NB4 (cell line): Measurements from ENCODE around the gene PHF24.

ENCODE experiments used
- DNase-seq: peaks from one replicate; pipeline ENCODE4 v3.0.0; 2010; ENCODE audit warnings: low read depth
- H3K4me3 ChIP-seq: one replicate; pipeline ENCODE4 v1.5.1; 2011; ENCODE audit warnings: mild to moderate bottlenecking, low read depth, low read length, moderate library complexity
- MYC ChIP-seq: IDR thresholded peaks from 2 replicates; pipeline ENCODE4 v1.6.1; 2011; ENCODE audit warnings: low read depth, low read length
- POLR2A ChIP-seq: IDR thresholded peaks from 2 replicates; pipeline ENCODE4 v1.6.1; 2011; ENCODE audit warnings: mild to moderate bottlenecking; ENCODE audit not compliant: insufficient read length; ENCODE audit errors: extremely low read depth
- TF ChIP-seq, protein P1 (sequence below): IDR thresholded peaks from one replicate; pipeline ENCODE4 v1.5.1; 2012; ENCODE audit warnings: low read depth, low read length
- TF ChIP-seq, protein P2 (sequence below): IDR thresholded peaks from 2 replicates; pipeline ENCODE4 v1.6.1; 2011; ENCODE audit warnings: low read depth, low read length

PHF24 gene

DNA sequence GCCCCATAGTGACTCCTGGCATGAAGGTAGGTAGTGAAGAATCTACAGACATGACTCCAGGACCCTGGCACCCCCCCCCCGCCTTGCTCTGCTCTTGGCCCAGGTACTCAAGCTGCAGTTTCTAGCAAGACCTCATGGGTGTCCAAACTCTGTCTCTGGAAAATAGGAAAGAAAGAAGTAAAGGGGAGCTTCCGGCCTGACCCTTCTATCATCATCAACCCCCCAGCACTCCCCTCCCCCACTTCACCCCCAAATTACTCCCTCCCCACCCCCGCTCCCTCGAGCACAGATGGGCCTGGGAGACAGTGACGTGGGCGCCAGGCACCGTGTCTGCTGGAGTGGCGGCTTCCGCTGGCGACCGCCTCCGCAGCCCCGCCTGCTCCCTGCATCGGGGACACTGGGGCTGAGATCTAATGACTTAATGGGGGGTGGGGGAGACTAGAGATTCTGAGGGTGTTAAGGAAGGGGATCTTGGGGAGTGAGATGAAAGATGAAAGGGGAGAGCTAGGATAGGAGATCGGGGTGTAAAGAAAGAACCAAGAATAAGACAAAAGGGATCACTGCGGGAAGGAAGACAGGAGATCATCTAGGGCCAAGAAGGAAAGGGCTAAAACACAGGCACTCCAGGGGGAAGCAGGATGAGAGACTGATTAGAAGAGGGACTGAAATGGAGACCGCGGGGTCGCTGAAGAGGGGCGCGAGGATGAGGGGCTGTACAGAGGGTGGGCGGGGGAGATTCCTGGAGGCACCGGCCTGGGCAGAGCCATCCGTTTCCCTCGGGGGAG, 30.3 kb downstream of the PHF24 start:
- TF ChIP-seq POLR2A (no peak), MYC (no peak)
- TF ChIP-seq, protein P1, sequence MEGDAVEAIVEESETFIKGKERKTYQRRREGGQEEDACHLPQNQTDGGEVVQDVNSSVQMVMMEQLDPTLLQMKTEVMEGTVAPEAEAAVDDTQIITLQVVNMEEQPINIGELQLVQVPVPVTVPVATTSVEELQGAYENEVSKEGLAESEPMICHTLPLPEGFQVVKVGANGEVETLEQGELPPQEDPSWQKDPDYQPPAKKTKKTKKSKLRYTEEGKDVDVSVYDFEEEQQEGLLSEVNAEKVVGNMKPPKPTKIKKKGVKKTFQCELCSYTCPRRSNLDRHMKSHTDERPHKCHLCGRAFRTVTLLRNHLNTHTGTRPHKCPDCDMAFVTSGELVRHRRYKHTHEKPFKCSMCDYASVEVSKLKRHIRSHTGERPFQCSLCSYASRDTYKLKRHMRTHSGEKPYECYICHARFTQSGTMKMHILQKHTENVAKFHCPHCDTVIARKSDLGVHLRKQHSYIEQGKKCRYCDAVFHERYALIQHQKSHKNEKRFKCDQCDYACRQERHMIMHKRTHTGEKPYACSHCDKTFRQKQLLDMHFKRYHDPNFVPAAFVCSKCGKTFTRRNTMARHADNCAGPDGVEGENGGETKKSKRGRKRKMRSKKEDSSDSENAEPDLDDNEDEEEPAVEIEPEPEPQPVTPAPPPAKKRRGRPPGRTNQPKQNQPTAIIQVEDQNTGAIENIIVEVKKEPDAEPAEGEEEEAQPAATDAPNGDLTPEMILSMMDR: no peak
- TF ChIP-seq, protein P2, sequence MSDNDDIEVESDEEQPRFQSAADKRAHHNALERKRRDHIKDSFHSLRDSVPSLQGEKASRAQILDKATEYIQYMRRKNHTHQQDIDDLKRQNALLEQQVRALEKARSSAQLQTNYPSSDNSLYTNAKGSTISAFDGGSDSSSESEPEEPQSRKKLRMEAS: no peak
- H3K4me3 ChIP-seq: no peak overlapping the region
- DNase-seq: no peak

- DNase-seq: peak; percentile 100
- no peak; the same call in 1 of the 2 replicates for TF ChIP-seq MYC
- TF ChIP-seq POLR2A: peak; percentile 62
- TF ChIP-seq, protein P1: no peak
- TF ChIP-seq, protein P2: peak; percentile 76
- peak within 1 kb of the TSS; percentile 61 for H3K4me3 ChIP-seq
Measured at GRCh38 chr9:34989003-34989945, 31.2 kb downstream of the PHF24 start, which contains the start of gene DNAJB5. Gene DNAJB5 (plus strand): TSS chr9:34989745. CDS start chr9:34990631, 886 bp downstream.

GRCh38 chr9:34989946-34990635, 32.0 kb downstream of the PHF24 start:
- DNase-seq: peak; percentile 61
- H3K4me3 ChIP-seq: peak overlapping the region; percentile 54
- no peak for TF ChIP-seq MYC
- TF ChIP-seq, protein P1: no peak
- no peak for TF ChIP-seq POLR2A
- TF ChIP-seq, protein P2: no peak

DNA sequence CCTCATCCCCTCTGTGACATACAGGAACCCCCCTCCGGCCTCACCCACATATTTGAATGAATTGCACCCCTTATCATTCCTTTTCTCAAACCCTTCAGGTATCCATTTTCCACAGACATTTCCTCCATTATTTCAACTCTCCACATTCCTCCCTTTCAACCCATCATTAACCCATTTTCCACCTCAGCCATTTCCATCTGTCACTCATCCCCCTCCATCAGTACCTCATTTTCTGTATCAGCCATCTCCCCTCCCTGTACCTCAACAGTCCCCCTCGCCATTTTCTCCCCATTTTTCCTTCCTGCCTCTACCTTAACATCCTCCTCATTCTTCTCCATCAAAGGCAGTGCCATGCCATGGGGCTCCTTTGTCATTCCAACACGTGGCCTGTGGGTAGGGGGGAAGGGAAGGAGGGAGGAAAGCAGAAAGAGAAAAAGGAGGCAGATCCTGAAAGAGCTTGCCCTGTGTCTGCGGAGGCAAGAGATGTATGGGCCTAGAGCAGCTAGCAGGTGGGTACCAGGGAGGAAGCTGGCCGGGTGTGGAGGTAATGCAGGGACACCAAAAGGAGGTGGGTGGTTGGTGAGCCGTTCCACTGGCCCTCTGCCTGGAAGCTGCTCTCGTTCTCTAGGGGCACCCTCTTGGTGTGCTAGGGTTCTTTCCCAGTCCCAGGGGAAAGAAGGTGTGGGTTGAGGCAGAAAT, 33.0 kb downstream of the PHF24 start:
- H3K4me3 ChIP-seq: no peak overlapping the region

GRCh38 chr9:34991607-34992375, 33.7 kb downstream of the PHF24 start:
- DNase-seq: peak; percentile 55
- TF ChIP-seq, protein P1: peak; percentile 30
- TF ChIP-seq, protein P2: 0 out of 2 replicates have a peak, but pooled peaks have one; percentile 2
- TF ChIP-seq POLR2A: no peak
- no peak overlapping the region for H3K4me3 ChIP-seq

More for the DNA sequence above, 33.0 kb downstream of the PHF24 start:
- no peak for TF ChIP-seq POLR2A
- no peak for DNase-seq
